Neutrophil (primary cell): ENCODE measurements around the gene ELMO3.

Experiments used
- H3K27ac ChIP-seq: fragments of 200-600 bp; sonication (generic); 2 replicates; pipeline ENCODE4 v1.5.1; 2016; ENCODE audit warnings: mild to moderate bottlenecking, moderate library complexity
- H3K27me3 ChIP-seq: fragments of 200-600 bp; sonication (generic); 2 replicates; pipeline ENCODE4 v1.6.0; 2016; ENCODE audit warnings: mild to moderate bottlenecking
- H3K36me3 ChIP-seq: fragments of 200-600 bp; sonication (generic); 2 replicates; pipeline ENCODE4 v1.5.1; 2017
- H3K4me1 ChIP-seq, 2 experiments: fragments of 200-600 bp in 1 of 2; sonication (generic) in 1 of 2; 1 replicate in 1 of 2; 2 replicates in 1 of 2; pipeline versions ENCODE4 v1.5.1 to v1.6.1; 2013 to 2016; ENCODE audit warnings: low read depth in 1 of 2, low read length in 1 of 2, mild to moderate bottlenecking in 1 of 2, moderate library complexity in 1 of 2; ENCODE audit not compliant: control insufficient read depth in 1 of 2, insufficient read depth in 1 of 2
- H3K4me3 ChIP-seq, 2 experiments: fragments of 200-600 bp in 1 of 2; sonication (generic) in 1 of 2; 1 replicate in 1 of 2; 2 replicates in 1 of 2; pipeline ENCODE4 v1.5.1; 2013 to 2016; ENCODE audit warnings: low read depth in 1 of 2, low read length in 1 of 2, mild to moderate bottlenecking in 1 of 2, moderate library complexity in 1 of 2
- H3K9me3 ChIP-seq: fragments of 200-600 bp; sonication (generic); 2 replicates; pipeline ENCODE4 v1.5.1; 2016
- TF ChIP-seq, protein P1 (sequence below): fragments of 200-600 bp; sonication (generic); IDR thresholded peaks from 2 replicates; pipeline ENCODE4 v1.5.1; 2016; ENCODE audit warnings: antibody characterized with exemption

Gene ELMO3

DNA sequence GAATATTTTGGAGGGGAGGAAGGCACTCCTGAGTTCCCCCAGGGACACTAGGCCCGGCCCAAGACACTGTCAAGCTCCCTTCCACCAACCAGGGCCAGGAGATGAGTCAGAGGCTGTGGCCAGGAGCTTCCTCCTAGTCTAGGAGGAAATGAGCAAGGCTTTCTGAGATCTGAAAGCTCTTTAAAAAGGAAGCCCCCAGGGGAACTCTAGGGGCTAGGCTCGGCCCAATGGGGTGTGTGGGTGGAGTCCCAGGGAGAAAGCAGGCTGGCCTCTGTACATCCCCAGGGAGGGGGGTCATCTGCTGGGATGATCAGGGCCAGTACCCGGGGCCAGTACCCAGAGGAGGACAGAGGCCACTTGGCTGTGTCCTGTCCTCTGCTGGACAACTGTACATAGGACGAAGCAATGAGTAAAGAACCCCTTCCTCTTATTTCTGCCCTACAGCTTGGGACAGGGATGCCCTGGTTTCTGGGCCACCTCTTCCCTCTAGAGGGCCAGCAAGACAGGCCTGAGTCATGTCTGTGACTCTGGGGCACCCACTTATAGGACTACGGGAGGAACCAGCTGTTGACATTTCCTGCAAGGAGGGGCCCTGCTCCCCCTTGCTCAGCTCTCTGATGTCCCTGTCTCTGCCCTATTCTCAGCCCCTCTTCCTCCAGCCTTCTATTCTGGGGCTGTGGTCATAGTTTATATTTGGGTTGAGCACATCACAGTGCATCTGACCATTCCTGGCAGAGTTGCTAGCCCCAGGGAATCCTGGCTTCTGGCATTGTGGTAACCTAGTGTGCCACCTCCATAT lies 45.7 kb downstream of the ELMO3 start:
- Histone ChIP-seq H3K4me3 (peak overlapping the region; percentile 82 to 88), H3K36me3 (peaks cover 3% of the 10 kb centered on the region), H3K9me3 (no peaks in the 10 kb centered on the region), H3K4me1 (peaks cover 53 to 63% of the 10 kb centered on the region in 2 experiments), H3K27me3 (peaks cover 21% of the 10 kb centered on the region), H3K27ac (peak overlapping the region; percentile 99)
- TF ChIP-seq, protein P1, sequence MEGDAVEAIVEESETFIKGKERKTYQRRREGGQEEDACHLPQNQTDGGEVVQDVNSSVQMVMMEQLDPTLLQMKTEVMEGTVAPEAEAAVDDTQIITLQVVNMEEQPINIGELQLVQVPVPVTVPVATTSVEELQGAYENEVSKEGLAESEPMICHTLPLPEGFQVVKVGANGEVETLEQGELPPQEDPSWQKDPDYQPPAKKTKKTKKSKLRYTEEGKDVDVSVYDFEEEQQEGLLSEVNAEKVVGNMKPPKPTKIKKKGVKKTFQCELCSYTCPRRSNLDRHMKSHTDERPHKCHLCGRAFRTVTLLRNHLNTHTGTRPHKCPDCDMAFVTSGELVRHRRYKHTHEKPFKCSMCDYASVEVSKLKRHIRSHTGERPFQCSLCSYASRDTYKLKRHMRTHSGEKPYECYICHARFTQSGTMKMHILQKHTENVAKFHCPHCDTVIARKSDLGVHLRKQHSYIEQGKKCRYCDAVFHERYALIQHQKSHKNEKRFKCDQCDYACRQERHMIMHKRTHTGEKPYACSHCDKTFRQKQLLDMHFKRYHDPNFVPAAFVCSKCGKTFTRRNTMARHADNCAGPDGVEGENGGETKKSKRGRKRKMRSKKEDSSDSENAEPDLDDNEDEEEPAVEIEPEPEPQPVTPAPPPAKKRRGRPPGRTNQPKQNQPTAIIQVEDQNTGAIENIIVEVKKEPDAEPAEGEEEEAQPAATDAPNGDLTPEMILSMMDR: peak; percentile 13

DNA sequence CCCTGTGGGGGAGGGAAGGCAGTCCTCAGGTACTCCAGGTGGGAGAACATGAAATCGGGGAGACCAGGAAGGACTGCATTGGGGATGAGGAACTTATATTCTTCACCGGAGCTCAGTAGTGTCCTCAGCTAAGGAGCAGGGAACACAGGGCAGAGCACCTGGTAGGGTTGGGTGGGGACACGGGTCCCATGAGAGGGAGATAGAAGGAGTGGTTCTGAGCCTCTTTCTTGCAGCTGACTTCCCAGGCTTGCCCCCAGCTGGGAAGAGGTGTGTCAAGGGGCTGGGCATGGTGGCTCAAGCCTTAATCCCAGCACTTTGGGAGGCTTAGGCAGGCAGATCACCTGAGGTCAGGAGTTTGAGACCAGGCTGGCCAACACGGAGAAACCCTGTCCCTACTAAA lies 46.3 kb downstream of the ELMO3 start:
- TF ChIP-seq, protein P1: no peak
- Histone ChIP-seq H3K36me3 (no peaks in the 10 kb centered on the region), H3K9me3 (no peaks in the 10 kb centered on the region), H3K27me3 (peaks cover 27% of the 10 kb centered on the region), H3K4me1 (peaks cover 53 to 63% of the 10 kb centered on the region in 2 experiments), H3K4me3 (peak overlapping the region; percentile 82 to 88), H3K27ac (peak overlapping the region; percentile 99)

- H3K27me3 ChIP-seq: peaks cover 32% of the 10 kb centered on the region
- peaks cover 53 to 63% of the 10 kb centered on the region in 2 experiments for H3K4me1 ChIP-seq
- no peaks in the 10 kb centered on the region for H3K36me3 ChIP-seq
- TF ChIP-seq, protein P1: no peak
- peak overlapping the region; percentile 82 to 88 for H3K4me3 ChIP-seq
- H3K27ac ChIP-seq: peak overlapping the region; percentile 99
- H3K9me3 ChIP-seq: no peaks in the 10 kb centered on the region
These were observed 46.7 kb downstream of the ELMO3 start for GRCh38 chr16:67245674-67246080.

GRCh38 chr16:67246081-67246755 lies 47.3 kb downstream of the ELMO3 start:
- peaks cover 37% of the 10 kb centered on the region for H3K27me3 ChIP-seq
- no peaks in the 10 kb centered on the region for H3K9me3 ChIP-seq
- H3K36me3 ChIP-seq: no peaks in the 10 kb centered on the region
- TF ChIP-seq, protein P1: peak; percentile 16
- peak overlapping the region; percentile 99 for H3K27ac ChIP-seq
- H3K4me3 ChIP-seq: peak overlapping the region; percentile 82 to 88
- H3K4me1 ChIP-seq: peaks cover 53 to 63% of the 10 kb centered on the region in 2 experiments

GRCh38 chr16:67246756-67247191 lies 47.8 kb downstream of the ELMO3 start:
- H3K4me3 ChIP-seq: peak overlapping the region; percentile 82 to 88
- peaks cover 43% of the 10 kb centered on the region for H3K27me3 ChIP-seq
- peak overlapping the region; percentile 99 for H3K27ac ChIP-seq
- peaks cover 53 to 63% of the 10 kb centered on the region in 2 experiments for H3K4me1 ChIP-seq
- TF ChIP-seq, protein P1: no peak
- H3K36me3 ChIP-seq: no peaks in the 10 kb centered on the region
- no peaks in the 10 kb centered on the region for H3K9me3 ChIP-seq
